ENCODE results near the gene MEAF6. TPM values are rescaled to one million over a fixed set of nuclear protein-coding genes. Genes with fewer than 3 reads are reported as not detected.

Gene MEAF6
- total and polyA plus RNA-seq, 2 of the 4 experiments (the other 2 are of a cell fraction) = 36.2 to 40.7 TPM

DNA sequence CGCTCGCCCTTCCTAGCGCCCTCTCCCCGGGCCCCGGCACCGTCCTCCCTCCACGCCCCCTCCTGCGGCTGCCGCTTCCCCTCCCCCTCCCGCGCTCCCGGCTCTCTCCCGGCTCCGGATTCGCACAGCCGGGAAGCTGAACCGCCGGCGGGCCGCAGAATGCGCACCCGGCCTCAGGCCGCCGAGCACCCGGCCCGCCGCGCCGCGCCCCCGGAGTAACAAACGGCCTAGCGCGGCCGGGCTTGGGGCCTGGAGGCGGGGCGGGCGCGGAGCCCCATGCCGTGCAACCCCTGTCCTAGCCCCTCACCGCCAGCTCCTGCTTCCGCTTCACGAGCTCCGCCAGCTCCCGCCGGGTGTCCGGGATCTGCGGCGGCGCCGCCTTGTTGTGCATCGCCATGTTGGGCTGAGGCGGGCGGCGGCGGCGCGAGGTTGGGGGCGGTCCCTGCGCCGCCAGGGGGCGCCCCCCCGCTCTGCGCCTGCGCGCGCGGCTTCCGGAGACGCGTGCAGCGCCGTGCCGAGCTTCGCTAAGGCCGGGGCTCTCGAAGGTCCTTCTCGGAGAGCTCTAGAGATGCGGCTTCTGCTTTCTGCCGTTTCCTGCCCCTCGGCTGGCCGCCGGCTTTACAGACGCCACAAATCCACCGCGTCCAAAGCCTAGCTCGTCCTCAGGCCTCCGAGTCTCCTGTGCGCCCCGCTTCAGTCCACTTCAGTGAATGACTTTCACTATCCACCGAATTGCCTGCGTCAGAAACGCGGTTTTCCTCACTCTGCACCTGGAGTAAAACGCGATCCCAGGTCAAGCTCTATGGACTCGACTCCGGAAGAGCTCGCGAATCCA lies at the start of gene MEAF6 (continued):
- TF ChIP-seq, protein P1, sequence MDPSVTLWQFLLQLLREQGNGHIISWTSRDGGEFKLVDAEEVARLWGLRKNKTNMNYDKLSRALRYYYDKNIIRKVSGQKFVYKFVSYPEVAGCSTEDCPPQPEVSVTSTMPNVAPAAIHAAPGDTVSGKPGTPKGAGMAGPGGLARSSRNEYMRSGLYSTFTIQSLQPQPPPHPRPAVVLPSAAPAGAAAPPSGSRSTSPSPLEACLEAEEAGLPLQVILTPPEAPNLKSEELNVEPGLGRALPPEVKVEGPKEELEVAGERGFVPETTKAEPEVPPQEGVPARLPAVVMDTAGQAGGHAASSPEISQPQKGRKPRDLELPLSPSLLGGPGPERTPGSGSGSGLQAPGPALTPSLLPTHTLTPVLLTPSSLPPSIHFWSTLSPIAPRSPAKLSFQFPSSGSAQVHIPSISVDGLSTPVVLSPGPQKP (IDR thresholded peaks at IDR 0.05; ENCODE audit: borderline replicate concordance, low read depth, low read length) = no peak
- TF ChIP-seq MAZ (IDR thresholded peaks at IDR 0.05; ENCODE audit: borderline replicate concordance, low read depth, low read length) (peak; percentile 79; the same call in 1 of the 2 replicates), SMC3 (IDR thresholded peaks at IDR 0.05; ENCODE audit: low read depth, low read length) (peak; percentile 31; the same call in 1 of the 2 replicates), MAFK (IDR thresholded peaks at IDR 0.05; ENCODE audit: low read depth, low read length) (no peak), CEBPB (IDR thresholded peaks at IDR 0.05; ENCODE audit: low read depth, low read length) (no peak)
